Suprapubic skin (tissue), 4 donors: ENCODE results near the gene EFHD2. TPM values are rescaled to one million over a fixed set of nuclear protein-coding genes. Genes with fewer than 3 reads are reported as not detected.

Experiments used
- DNase-seq, 2 donors: peaks; one replicate each; pipeline ENCODE4 v3.0.0-alpha.2; 2019; ENCODE audit warnings: low spot score in 2 of 2
- H3K27ac ChIP-seq: fragments of 200-600 bp; sonication (generic); one replicate; pipeline ENCODE4 v1.5.1; 2019
- H3K27me3 ChIP-seq: fragments of 200-600 bp; sonication (generic); one replicate; pipeline ENCODE4 v1.5.1; 2019
- H3K36me3 ChIP-seq: fragments of 200-600 bp; sonication (generic); one replicate; pipeline ENCODE4 v1.5.1; 2019
- H3K4me1 ChIP-seq: fragments of 200-600 bp; sonication (generic); one replicate; pipeline ENCODE4 v1.5.1; 2019
- H3K4me3 ChIP-seq: fragments of 200-600 bp; sonication (generic); one replicate; pipeline ENCODE4 v1.5.1; 2019; ENCODE audit warnings: mild to moderate bottlenecking
- H3K9me3 ChIP-seq: fragments of 200-600 bp; sonication (generic); one replicate; pipeline ENCODE4 v1.5.1; 2019
- EP300 ChIP-seq: sonication (generic); formaldehyde crosslinking; IDR thresholded peaks from one replicate; pipeline ENCODE4 v1.6.1; 2017; ENCODE audit warnings: antibody characterized with exemption
- POLR2A ChIP-seq, 2 donors: fragments of 450-650 bp; IDR thresholded peaks; one replicate each; pipeline ENCODE4 v1.6.1; 2017; ENCODE audit warnings: antibody characterized with exemption in 2 of 2, mild to moderate bottlenecking in 2 of 2, moderate library complexity in 2 of 2
- POLR2AphosphoS5 ChIP-seq, 3 donors: sonication (generic); formaldehyde crosslinking; IDR thresholded peaks; one replicate each; pipeline ENCODE4 v1.6.1; 2017; ENCODE audit warnings: antibody characterized with exemption in 3 of 3
- WGBS: methylation state at CpG from one replicate; pipeline ENCODE4 v1.1.5; 2018; 5-methylcytosine and 5-hydroxymethylcytosine counted together
- total RNA-seq, 4 donors: library from RNA; depleted of rRNA; stranded (reverse); fragments of >200 nt; gene quantifications; one replicate each; pipeline ENCODE4 v1.1.0, GENCODE V29; 2016
- TF ChIP-seq, protein P1 (sequence below), 2 donors: fragments of 200-600 bp in 1 of 2; fragments of 450-650 bp in 1 of 2; sonication (generic) in 1 of 2; IDR thresholded peaks; one replicate each; pipeline ENCODE4 v1.5.1; 2016 to 2019; ENCODE audit warnings: antibody characterized with exemption in 2 of 2, mild to moderate bottlenecking in 1 of 2, moderate library complexity in 1 of 2

The EFHD2 gene
- total RNA-seq, 4 donors from 2014 or later, result 43.5 to 54.4 (median 49.9) TPM

DNA sequence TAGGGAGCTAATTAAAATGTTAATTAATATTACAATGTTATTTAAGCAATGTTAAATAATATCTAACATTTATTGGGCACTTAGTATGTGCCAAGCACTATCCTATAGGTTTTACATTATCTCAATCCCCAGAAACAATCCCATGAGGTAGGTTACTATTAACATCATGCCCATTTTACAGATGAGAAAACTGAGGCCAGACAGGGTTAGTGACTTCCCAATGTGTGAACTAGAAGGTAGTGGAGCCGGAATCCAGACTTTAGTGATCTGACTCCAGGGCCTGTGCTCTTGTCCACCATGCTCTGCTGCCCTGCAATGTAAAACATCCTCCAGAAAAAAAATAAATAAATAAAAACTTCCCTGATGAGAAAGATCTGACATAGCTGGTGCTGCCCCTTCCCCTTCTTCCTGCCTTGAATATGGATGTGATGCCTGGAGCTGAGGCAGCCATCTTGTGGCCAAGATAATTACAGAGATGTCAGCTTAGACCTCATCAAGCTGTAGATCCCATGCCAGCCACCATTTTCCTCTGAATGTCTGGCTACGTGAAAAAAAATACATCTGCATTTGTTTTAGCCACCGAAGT is 39.3 kb downstream of the EFHD2 start:
- no peak overlapping the region for H3K27ac ChIP-seq
- H3K4me1 ChIP-seq, result no peaks in the 10 kb centered on the region
- no peak overlapping the region for H3K4me3 ChIP-seq
- peaks cover 12% of the 10 kb centered on the region for H3K27me3 ChIP-seq
- DNase-seq, result no peak
- TF ChIP-seq POLR2A (IDR thresholded peaks at IDR 0.05) (no peak), EP300 (no peak), POLR2AphosphoS5 (IDR thresholded peaks at IDR 0.05) (no peak)
- TF ChIP-seq, protein P1, sequence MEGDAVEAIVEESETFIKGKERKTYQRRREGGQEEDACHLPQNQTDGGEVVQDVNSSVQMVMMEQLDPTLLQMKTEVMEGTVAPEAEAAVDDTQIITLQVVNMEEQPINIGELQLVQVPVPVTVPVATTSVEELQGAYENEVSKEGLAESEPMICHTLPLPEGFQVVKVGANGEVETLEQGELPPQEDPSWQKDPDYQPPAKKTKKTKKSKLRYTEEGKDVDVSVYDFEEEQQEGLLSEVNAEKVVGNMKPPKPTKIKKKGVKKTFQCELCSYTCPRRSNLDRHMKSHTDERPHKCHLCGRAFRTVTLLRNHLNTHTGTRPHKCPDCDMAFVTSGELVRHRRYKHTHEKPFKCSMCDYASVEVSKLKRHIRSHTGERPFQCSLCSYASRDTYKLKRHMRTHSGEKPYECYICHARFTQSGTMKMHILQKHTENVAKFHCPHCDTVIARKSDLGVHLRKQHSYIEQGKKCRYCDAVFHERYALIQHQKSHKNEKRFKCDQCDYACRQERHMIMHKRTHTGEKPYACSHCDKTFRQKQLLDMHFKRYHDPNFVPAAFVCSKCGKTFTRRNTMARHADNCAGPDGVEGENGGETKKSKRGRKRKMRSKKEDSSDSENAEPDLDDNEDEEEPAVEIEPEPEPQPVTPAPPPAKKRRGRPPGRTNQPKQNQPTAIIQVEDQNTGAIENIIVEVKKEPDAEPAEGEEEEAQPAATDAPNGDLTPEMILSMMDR (IDR thresholded peaks at IDR 0.05), result no peak
- no peaks in the 10 kb centered on the region for H3K9me3 ChIP-seq
- WGBS, result 88% methylated on average over 3 of the region's 3 CpGs
- H3K36me3 ChIP-seq, result no peaks in the 10 kb centered on the region

DNA sequence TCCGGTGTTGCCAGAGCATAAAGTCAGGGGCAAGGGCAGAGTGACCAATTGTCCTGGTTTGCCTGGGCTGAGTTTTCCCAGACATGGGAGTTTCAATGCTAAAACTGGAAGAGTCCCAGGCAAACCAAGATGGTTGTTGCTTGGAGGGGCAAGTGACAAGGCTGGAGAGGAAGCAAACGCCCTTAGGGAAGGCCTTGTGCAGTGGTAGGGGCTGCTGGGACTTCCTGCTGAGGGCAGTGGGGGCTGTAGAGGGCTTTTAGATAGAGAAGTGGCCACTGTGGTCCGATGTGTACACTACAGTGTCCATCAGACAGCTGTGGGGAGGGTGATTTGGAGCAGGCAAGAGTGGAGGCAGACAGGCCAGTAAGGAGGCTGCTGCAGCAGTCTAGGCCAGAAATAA is 39.9 kb downstream of the EFHD2 start:
- Histone ChIP-seq H3K36me3 (no peaks in the 10 kb centered on the region), H3K4me1 (no peaks in the 10 kb centered on the region), H3K27me3 (peaks cover 12% of the 10 kb centered on the region), H3K9me3 (no peaks in the 10 kb centered on the region), H3K27ac (no peak overlapping the region), H3K4me3 (no peak overlapping the region)
- 83% methylated on average over 3 of the region's 3 CpGs for WGBS
- TF ChIP-seq, protein P1 (IDR thresholded peaks at IDR 0.05), result no peak
- TF ChIP-seq EP300 (no peak), POLR2AphosphoS5 (IDR thresholded peaks at IDR 0.05) (no peak), POLR2A (IDR thresholded peaks at IDR 0.05) (no peak)
- no peak for DNase-seq

DNA sequence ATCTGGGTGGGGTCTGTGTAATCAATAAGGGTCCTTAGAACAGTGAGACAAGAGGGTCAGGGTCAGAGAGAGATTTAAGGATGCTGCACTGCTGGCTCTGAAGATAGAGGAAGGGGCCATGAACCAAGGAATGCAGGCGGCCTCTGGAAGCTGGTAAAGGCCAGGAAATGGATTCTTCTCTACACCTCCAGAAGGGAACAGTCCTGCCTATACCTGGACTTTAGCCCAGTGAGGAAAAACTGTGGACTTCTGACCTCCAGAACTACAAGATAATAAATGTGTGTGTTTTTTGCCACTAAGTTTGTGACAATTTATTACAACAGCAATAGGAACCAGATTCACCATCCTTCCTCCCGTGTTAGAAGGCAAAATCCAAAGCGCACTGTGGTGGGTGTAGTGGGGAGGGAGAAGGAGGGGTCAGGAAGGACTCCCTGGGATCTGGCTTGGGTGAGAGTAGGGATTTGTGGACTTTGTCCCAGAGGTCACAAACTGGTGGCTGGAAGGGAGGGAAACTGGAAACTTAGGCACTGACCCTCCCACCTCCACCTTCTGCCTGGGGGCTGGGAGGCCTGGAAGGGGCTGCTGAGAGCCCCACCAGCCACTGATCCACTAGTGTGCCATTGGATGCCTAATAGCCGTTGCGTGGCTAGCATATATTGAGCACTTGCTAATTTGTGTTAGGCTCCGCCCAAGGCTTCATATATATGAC is 41.5 kb downstream of the EFHD2 start:
- no peak for DNase-seq
- H3K4me3 ChIP-seq, result no peak overlapping the region
- H3K27ac ChIP-seq, result no peak overlapping the region
- H3K27me3 ChIP-seq, result peaks cover 12% of the 10 kb centered on the region
- no peak for TF ChIP-seq POLR2A (IDR thresholded peaks at IDR 0.05)
- WGBS, result 85% methylated on average over 6 of the region's 6 CpGs
- H3K36me3 ChIP-seq, result no peaks in the 10 kb centered on the region
- H3K9me3 ChIP-seq, result no peaks in the 10 kb centered on the region
- H3K4me1 ChIP-seq, result no peaks in the 10 kb centered on the region

DNA sequence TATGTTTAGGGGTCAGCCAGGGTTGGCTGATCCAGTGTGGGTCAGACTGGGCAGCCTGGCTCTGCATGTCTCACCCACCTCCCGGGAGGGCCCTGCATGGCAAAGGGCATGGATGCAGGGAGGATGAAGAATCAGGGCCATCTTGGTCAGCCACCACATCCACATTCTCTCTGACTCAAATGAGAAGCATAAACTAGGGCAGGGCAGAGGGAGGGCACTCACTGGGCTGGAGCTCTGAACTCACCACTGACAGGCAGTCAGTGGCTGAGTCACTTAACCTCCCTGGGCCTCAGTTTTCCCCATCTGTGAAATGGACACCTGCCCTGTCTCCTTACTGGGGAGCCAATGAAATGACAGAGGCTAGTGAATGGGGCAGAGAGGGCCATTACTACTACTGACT is 42.5 kb downstream of the EFHD2 start:
- no peaks in the 10 kb centered on the region for H3K4me1 ChIP-seq
- no peaks in the 10 kb centered on the region for H3K9me3 ChIP-seq
- 100% methylated on average over 1 of the region's 1 CpG for WGBS
- TF ChIP-seq POLR2A (IDR thresholded peaks at IDR 0.05) (no peak), POLR2AphosphoS5 (IDR thresholded peaks at IDR 0.05) (no peak)
- TF ChIP-seq, protein P1 (IDR thresholded peaks at IDR 0.05), result no peak
- H3K36me3 ChIP-seq, result no peaks in the 10 kb centered on the region
- no peak overlapping the region for H3K27ac ChIP-seq
- no peak overlapping the region for H3K4me3 ChIP-seq
- H3K27me3 ChIP-seq, result peaks cover 8% of the 10 kb centered on the region
- no peak for DNase-seq

DNA sequence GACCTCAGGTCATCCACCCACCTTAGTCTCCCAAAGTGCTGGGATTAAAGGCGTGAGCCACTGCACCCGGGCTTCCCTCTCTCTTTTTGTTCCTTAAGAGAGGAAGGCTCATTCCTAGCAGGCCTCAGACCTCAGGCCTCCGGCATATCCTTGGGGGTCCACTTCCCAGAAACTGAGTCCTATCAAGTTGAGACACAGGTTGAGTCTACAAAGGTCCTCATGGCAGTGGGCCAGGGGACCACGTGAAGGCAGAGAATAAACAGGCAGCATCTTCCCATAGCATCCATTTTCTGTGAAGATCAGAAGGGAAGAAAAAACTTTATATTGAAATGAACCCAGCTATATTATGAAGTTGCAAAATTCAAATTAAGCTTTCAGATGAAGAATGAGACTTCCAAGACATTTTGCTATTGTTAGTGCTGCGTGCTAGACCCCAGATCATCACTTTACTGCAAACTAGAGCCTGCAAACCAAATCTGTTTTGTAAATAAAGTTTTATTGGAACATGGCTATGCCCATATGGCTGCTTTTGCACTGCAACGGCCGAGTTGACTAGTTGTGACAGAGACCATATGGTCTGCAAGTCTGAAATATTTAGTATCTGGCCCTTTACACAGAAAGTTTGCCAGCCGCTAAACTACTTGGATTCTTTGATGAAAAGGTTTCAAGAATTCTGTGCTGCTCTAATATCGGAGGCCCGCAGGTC is 43.3 kb downstream of the EFHD2 start:
- H3K27ac ChIP-seq, result no peak overlapping the region
- H3K9me3 ChIP-seq, result no peaks in the 10 kb centered on the region
- TF ChIP-seq EP300 (no peak), POLR2AphosphoS5 (IDR thresholded peaks at IDR 0.05) (no peak), POLR2A (IDR thresholded peaks at IDR 0.05) (no peak)
- TF ChIP-seq, protein P1 (IDR thresholded peaks at IDR 0.05), result no peak
- no peaks in the 10 kb centered on the region for H3K4me1 ChIP-seq
- DNase-seq, result no peak
- H3K27me3 ChIP-seq, result peaks cover 3% of the 10 kb centered on the region
- no peak overlapping the region for H3K4me3 ChIP-seq
- no peaks in the 10 kb centered on the region for H3K36me3 ChIP-seq
- 81% methylated on average over 10 of the region's 10 CpGs for WGBS
